ENCODE measurements around the gene CACNA1I. TPM values are rescaled to one million over a fixed set of nuclear protein-coding genes. Genes with fewer than 3 reads are reported as not detected.

Gene CACNA1I
- total and polyA plus RNA-seq, 5 donors from 2014 or later, result 0.06 to 10.6 (median 0.32) TPM

DNA sequence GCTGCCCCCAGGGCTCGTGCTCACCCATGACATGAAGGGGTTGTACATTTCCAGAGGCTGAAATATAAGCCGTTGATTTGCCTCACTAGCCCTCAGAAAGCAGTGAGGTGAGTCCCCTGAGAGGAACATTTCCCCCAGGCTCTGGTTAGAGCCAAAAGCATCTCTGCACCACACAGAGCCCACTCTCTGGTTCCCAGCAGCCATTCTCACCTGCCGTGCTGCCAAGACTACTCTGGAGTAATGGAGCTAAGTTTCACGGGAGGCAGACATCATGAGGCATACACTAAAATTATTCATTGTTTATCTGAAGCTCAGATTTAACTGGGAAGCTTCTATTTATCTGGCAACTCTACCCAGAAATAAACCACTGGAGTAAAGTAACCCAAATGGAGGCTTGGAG, 40.8 kb downstream of the CACNA1I start:
- H3K36me3 ChIP-seq (ENCODE audit: control insufficient read depth, insufficient read depth, low read length), result no peaks in the 10 kb centered on the region
- H3K27ac Mint-ChIP-seq, result no peak overlapping the region
- H3K27me3 ChIP-seq (ENCODE audit: control insufficient read depth, insufficient read depth, low read length), result no peaks in the 10 kb centered on the region
- H3K9me3 ChIP-seq (ENCODE audit: control insufficient read depth in 2 of 2, low read length in 2 of 2), result no peaks in the 10 kb centered on the region
- H3K4me3 Mint-ChIP-seq, result no peak overlapping the region
- H3K4me1 ChIP-seq (ENCODE audit: control insufficient read depth, insufficient read depth, low read length, poor library complexity, severe bottlenecking), result peaks cover 10% of the 10 kb centered on the region
- peaks cover 0 to 5% (median 0%) of the 10 kb centered on the region in 7 donors for H3K9me3 Mint-ChIP-seq
- H3K27ac ChIP-seq (ENCODE audit: insufficient read depth, low read length, poor library complexity, severe bottlenecking), result no peak overlapping the region
- DNase-seq (no peak), ATAC-seq (ENCODE audit: low read depth in 2 of 2) (no peak)
- H3K4me3 ChIP-seq (ENCODE audit: low read depth, low read length), result no peak overlapping the region
- peaks cover 6% of the 10 kb centered on the region for H3K27me3 Mint-ChIP-seq
- H3K4me1 Mint-ChIP-seq, result peaks cover 5 to 25% (median 16%) of the 10 kb centered on the region in 4 donors
- H3K36me3 Mint-ChIP-seq, result peaks cover 3% of the 10 kb centered on the region

DNA sequence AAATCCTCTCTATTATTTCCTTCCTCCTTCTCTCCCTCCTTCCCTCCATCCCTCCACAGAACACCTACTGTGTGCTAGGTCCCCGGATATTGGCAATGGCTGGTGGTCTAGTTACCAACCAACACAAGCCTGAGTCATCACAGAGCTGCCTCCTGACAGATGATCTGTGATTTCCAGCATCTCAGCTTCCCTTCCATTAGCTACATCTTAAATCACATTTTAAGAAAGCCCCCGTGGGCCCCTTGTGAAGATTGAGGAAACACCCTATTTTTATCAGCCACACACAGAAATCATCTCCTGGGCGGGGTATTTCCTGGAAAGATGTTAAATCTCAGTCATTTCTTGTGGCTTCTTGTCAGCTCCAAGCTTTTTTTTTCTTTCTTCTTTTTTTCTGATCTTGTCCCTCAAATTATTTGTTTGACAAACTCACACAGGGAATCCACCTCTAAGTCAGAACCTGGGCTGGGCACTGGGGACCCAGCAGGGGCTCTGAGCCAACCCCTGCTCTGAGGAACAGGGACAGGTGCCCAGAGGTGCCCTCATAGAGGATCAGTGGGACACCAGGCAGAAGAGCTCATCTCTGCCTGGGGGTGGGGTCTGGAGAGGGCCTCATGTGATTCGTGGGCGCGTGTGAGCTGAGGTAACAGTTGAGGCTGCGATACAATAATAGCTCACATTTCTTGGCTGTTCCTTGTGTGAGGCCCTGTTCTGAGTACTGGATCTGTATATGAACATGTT, 42.4 kb downstream of the CACNA1I start:
- H3K27ac Mint-ChIP-seq, result peak overlapping the region; percentile 19 to 93 (median 87)
- Histone ChIP-seq H3K36me3 (ENCODE audit: control insufficient read depth, insufficient read depth, low read length) (no peaks in the 10 kb centered on the region), H3K27ac (ENCODE audit: insufficient read depth, low read length, poor library complexity, severe bottlenecking) (no peak overlapping the region), H3K4me3 (ENCODE audit: low read depth, low read length) (no peak overlapping the region), H3K9me3 (ENCODE audit: control insufficient read depth in 2 of 2, low read length in 2 of 2) (no peaks in the 10 kb centered on the region), H3K4me1 (ENCODE audit: control insufficient read depth, insufficient read depth, low read length, poor library complexity, severe bottlenecking) (peaks cover 13% of the 10 kb centered on the region), H3K27me3 (ENCODE audit: control insufficient read depth, insufficient read depth, low read length) (no peaks in the 10 kb centered on the region)
- peak in 1 of 2 donors; percentile 36 for ATAC-seq (ENCODE audit: low read depth in 2 of 2)
- H3K27me3 Mint-ChIP-seq, result peaks cover 6% of the 10 kb centered on the region
- H3K4me3 Mint-ChIP-seq, result peak overlapping the region in 3 of 4 donors; percentile 57 to 70 (median 58)
- peaks cover 3% of the 10 kb centered on the region for H3K36me3 Mint-ChIP-seq
- peak in 1 of 3 donors; percentile 82 for DNase-seq
- peaks cover 5 to 32% (median 20%) of the 10 kb centered on the region in 4 donors for H3K4me1 Mint-ChIP-seq
- H3K9me3 Mint-ChIP-seq, result peaks cover 0 to 5% (median 0%) of the 10 kb centered on the region in 7 donors

DNA sequence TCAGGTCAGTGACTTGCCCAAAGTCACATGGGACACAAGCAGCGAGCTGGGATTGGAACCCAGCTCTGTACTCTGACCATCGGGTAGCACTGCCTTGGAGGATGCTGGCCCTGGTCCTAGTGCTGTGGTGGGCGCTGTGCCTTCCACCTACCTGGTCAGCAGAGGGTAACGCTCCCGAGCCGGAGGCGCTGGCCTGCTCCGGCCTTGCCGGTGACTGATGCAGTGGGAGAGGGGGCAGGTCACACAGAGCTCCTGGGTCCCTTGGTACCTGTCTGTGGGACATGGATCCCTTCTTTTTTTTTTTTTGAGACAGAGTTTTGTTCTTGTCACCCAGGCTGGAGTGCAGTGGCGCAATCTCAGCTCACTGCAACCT, 43.0 kb downstream of the CACNA1I start:
- ATAC-seq (ENCODE audit: low read depth in 2 of 2) (no peak), DNase-seq (no peak)
- Histone ChIP-seq H3K27me3 (ENCODE audit: control insufficient read depth, insufficient read depth, low read length) (no peaks in the 10 kb centered on the region), H3K4me3 (ENCODE audit: low read depth, low read length) (no peak overlapping the region), H3K27ac (ENCODE audit: insufficient read depth, low read length, poor library complexity, severe bottlenecking) (no peak overlapping the region), H3K36me3 (ENCODE audit: control insufficient read depth, insufficient read depth, low read length) (no peaks in the 10 kb centered on the region), H3K4me1 (ENCODE audit: control insufficient read depth, insufficient read depth, low read length, poor library complexity, severe bottlenecking) (peaks cover 13% of the 10 kb centered on the region), H3K9me3 (ENCODE audit: control insufficient read depth in 2 of 2, low read length in 2 of 2) (no peaks in the 10 kb centered on the region)
- Mint-ChIP-seq H3K36me3 (peaks cover 3% of the 10 kb centered on the region), H3K4me1 (peaks cover 5 to 37% (median 23%) of the 10 kb centered on the region in 4 donors), H3K27me3 (peaks cover 6% of the 10 kb centered on the region), H3K9me3 (peaks cover 0 to 6% (median 0%) of the 10 kb centered on the region in 7 donors), H3K27ac (peak overlapping the region in 2 of 3 donors; percentile 19 to 93), H3K4me3 (no peak overlapping the region)

DNA sequence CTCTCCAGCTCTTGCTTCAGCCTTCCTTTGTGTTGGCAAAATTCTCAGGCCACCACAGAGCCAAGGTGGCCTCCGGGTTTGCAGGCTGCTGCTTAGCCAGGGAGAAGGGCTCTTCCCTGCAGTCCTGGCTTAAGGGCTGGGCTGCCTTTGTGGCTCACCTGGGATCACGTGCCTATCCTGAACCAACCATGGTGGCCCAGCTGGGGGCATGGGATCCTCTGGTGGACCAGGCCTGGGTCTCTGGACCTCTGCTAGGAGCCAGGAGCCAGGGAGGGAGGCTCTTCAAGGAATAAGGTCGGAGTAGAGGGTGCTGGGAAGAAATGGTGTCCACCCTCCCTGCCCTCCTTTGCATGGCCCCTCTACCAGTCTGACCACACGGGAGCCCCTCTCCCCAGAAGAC, 43.9 kb downstream of the CACNA1I start:
- Histone ChIP-seq H3K27ac (ENCODE audit: insufficient read depth, low read length, poor library complexity, severe bottlenecking) (no peak overlapping the region), H3K36me3 (ENCODE audit: control insufficient read depth, insufficient read depth, low read length) (no peaks in the 10 kb centered on the region), H3K4me1 (ENCODE audit: control insufficient read depth, insufficient read depth, low read length, poor library complexity, severe bottlenecking) (peaks cover 13% of the 10 kb centered on the region), H3K27me3 (ENCODE audit: control insufficient read depth, insufficient read depth, low read length) (no peaks in the 10 kb centered on the region), H3K4me3 (ENCODE audit: low read depth, low read length) (no peak overlapping the region), H3K9me3 (ENCODE audit: control insufficient read depth in 2 of 2, low read length in 2 of 2) (no peaks in the 10 kb centered on the region)
- H3K4me3 Mint-ChIP-seq, result no peak overlapping the region
- peaks cover 5 to 37% (median 23%) of the 10 kb centered on the region in 4 donors for H3K4me1 Mint-ChIP-seq
- H3K27me3 Mint-ChIP-seq, result peaks cover 6% of the 10 kb centered on the region
- ATAC-seq (ENCODE audit: low read depth in 2 of 2) (no peak), DNase-seq (no peak)
- H3K27ac Mint-ChIP-seq, result no peak overlapping the region
- H3K9me3 Mint-ChIP-seq, result peaks cover 0 to 7% (median 0%) of the 10 kb centered on the region in 7 donors
- peaks cover 3% of the 10 kb centered on the region for H3K36me3 Mint-ChIP-seq

DNA sequence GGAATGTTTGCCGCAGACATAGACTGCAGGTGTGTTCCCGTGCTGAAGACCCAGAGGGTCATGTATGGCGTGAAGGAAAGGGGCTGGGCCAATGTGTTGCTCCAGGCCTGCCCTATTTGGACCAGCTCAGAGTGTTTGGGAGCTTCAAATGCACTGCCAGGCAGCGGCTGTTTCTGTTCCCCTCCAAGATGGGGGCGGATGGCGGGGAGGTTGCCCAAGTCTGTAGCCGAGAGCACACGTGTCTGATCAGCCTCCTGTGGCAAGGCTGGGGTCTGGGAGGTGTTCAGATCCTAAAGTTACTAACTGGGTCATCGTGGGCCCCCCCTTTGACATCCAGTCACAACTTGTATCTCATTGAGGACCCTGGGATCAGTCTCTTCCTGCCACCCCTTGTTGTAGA, 45.5 kb downstream of the CACNA1I start:
- H3K27ac ChIP-seq (ENCODE audit: insufficient read depth, low read length, poor library complexity, severe bottlenecking), result no peak overlapping the region
- Mint-ChIP-seq H3K36me3 (peaks cover 3% of the 10 kb centered on the region), H3K9me3 (peaks cover 0 to 4% (median 0%) of the 10 kb centered on the region in 7 donors), H3K4me1 (peaks cover 5 to 33% (median 24%) of the 10 kb centered on the region in 4 donors), H3K4me3 (no peak overlapping the region), H3K27ac (no peak overlapping the region), H3K27me3 (peaks cover 12% of the 10 kb centered on the region)
- H3K9me3 ChIP-seq (ENCODE audit: control insufficient read depth in 2 of 2, low read length in 2 of 2), result no peaks in the 10 kb centered on the region
- peaks cover 13% of the 10 kb centered on the region for H3K4me1 ChIP-seq (ENCODE audit: control insufficient read depth, insufficient read depth, low read length, poor library complexity, severe bottlenecking)
- DNase-seq (no peak), ATAC-seq (ENCODE audit: low read depth in 2 of 2) (no peak)
- no peaks in the 10 kb centered on the region for H3K27me3 ChIP-seq (ENCODE audit: control insufficient read depth, insufficient read depth, low read length)
- H3K4me3 ChIP-seq (ENCODE audit: low read depth, low read length), result no peak overlapping the region
- no peaks in the 10 kb centered on the region for H3K36me3 ChIP-seq (ENCODE audit: control insufficient read depth, insufficient read depth, low read length)

DNA sequence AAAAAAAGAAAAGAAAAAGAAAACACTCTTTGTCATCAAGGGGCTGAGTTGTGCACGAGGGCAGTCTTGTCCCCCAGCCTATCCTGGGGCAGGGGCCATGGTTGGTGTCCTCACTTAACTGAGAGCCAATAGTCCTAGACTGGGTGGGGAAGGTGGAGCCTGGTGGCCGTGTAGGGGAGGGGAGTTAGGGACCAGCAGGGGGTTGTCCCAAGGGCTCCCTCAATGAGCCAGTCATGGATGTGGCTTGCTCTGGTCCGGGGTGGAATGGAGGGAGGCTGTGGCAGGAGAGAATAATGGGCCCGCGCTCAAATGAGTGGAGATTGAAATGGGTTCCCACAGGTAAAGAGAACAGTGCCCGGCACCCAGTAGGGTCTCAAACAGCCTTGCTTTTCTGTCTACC, 46.2 kb downstream of the CACNA1I start:
- peaks cover 5 to 32% (median 23%) of the 10 kb centered on the region in 4 donors for H3K4me1 Mint-ChIP-seq
- H3K27me3 ChIP-seq (ENCODE audit: control insufficient read depth, insufficient read depth, low read length), result no peaks in the 10 kb centered on the region
- H3K9me3 Mint-ChIP-seq, result peaks cover 0 to 4% (median 0%) of the 10 kb centered on the region in 7 donors
- ATAC-seq (ENCODE audit: low read depth in 2 of 2) (no peak), DNase-seq (no peak)
- H3K27me3 Mint-ChIP-seq, result peaks cover 12% of the 10 kb centered on the region
- H3K4me3 Mint-ChIP-seq, result peak overlapping the region in 2 of 4 donors; percentile 2 to 3
- H3K4me3 ChIP-seq (ENCODE audit: low read depth, low read length), result no peak overlapping the region
- no peaks in the 10 kb centered on the region for H3K36me3 ChIP-seq (ENCODE audit: control insufficient read depth, insufficient read depth, low read length)
- peak overlapping the region in 1 of 3 donors; percentile 12 for H3K27ac Mint-ChIP-seq
- no peak overlapping the region for H3K27ac ChIP-seq (ENCODE audit: insufficient read depth, low read length, poor library complexity, severe bottlenecking)
- peaks cover 13% of the 10 kb centered on the region for H3K4me1 ChIP-seq (ENCODE audit: control insufficient read depth, insufficient read depth, low read length, poor library complexity, severe bottlenecking)
- peaks cover 3% of the 10 kb centered on the region for H3K36me3 Mint-ChIP-seq
- H3K9me3 ChIP-seq (ENCODE audit: control insufficient read depth in 2 of 2, low read length in 2 of 2), result no peaks in the 10 kb centered on the region

DNA sequence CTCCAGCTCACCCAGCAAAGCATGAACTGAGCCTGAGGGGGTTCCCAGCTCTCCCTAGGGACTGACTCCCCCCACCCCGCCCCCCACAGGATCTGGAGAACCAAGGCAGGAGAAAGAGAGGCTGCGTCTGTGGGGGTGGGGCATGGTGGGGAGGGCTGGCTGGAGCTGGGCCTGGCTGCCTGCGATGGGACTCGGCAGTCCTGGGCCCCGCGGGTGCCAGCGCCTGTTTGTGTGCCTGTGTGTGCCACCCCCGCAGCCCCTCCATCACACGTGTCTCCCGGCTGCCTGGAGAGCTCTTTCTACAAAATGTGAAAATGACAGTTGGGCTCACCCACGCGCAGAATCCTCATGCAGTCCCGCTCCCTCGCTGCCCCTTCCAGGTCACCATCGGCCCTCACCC, 46.8 kb downstream of the CACNA1I start:
- Mint-ChIP-seq H3K4me3 (no peak overlapping the region), H3K4me1 (peaks cover 5 to 28% (median 20%) of the 10 kb centered on the region in 4 donors), H3K27me3 (peaks cover 12% of the 10 kb centered on the region), H3K9me3 (peaks cover 0 to 4% (median 0%) of the 10 kb centered on the region in 7 donors), H3K36me3 (peaks cover 3% of the 10 kb centered on the region), H3K27ac (no peak overlapping the region)
- peaks cover 13% of the 10 kb centered on the region for H3K4me1 ChIP-seq (ENCODE audit: control insufficient read depth, insufficient read depth, low read length, poor library complexity, severe bottlenecking)
- no peak overlapping the region for H3K4me3 ChIP-seq (ENCODE audit: low read depth, low read length)
- no peaks in the 10 kb centered on the region for H3K27me3 ChIP-seq (ENCODE audit: control insufficient read depth, insufficient read depth, low read length)
- no peak overlapping the region for H3K27ac ChIP-seq (ENCODE audit: insufficient read depth, low read length, poor library complexity, severe bottlenecking)
- no peak for ATAC-seq (ENCODE audit: low read depth in 2 of 2)
- no peaks in the 10 kb centered on the region for H3K36me3 ChIP-seq (ENCODE audit: control insufficient read depth, insufficient read depth, low read length)
- DNase-seq, result no peak
- no peaks in the 10 kb centered on the region for H3K9me3 ChIP-seq (ENCODE audit: control insufficient read depth in 2 of 2, low read length in 2 of 2)

All from CD4-positive, CD25-positive, alpha-beta regulatory T cell (primary cell).